HG03039 (cell line): ENCODE data around the gene NSUN4.

Experiments used
- ATAC-seq: cut with Tn5 transposase; IDR thresholded peaks from one replicate; pipeline ENCODE4 v1.9.1; 2021; ENCODE audit warnings: mild to moderate bottlenecking, moderate library complexity; ENCODE audit not compliant: unreplicated experiment

NSUN4 gene

GRCh38 chr1:46404482-46405196 lies 64.0 kb downstream of the NSUN4 start:
- no peak for ATAC-seq

- ATAC-seq: no peak
Measured at GRCh38 chr1:46405197-46405555, 64.6 kb downstream of the NSUN4 start.

- no peak for ATAC-seq
Measured at GRCh38 chr1:46405724-46406123, 65.1 kb downstream of the NSUN4 start.

GRCh38 chr1:46406881-46407608 lies 66.4 kb downstream of the NSUN4 start:
- ATAC-seq: no peak

GRCh38 chr1:46407636-46408035 lies 67.0 kb downstream of the NSUN4 start:
- no peak for ATAC-seq

- no peak for ATAC-seq
Measured at GRCh38 chr1:46408356-46409062, 67.9 kb downstream of the NSUN4 start.

GRCh38 chr1:46409063-46409372 lies 68.4 kb downstream of the NSUN4 start:
- ATAC-seq: no peak

GRCh38 chr1:46410156-46411009 lies 69.8 kb downstream of the NSUN4 start:
- ATAC-seq: no peak

- no peak for ATAC-seq
Measured at GRCh38 chr1:46411010-46411405, 70.4 kb downstream of the NSUN4 start.
